Erythroblast (primary cell): ENCODE results near the gene PNO1.

Source experiments
- GATA1 ChIP-seq: IDR thresholded peaks from 2 replicates; pipeline ENCODE4 v1.6.1; 2011; ENCODE audit warnings: low read depth, mild to moderate bottlenecking, control low read depth, low read length, moderate library complexity
- POLR2A ChIP-seq: IDR thresholded peaks from 2 replicates; pipeline ENCODE4 v1.6.1; 2011; ENCODE audit warnings: mild to moderate bottlenecking, low read length

GRCh38 chr2:68151037-68151436, 6.7 kb upstream of the PNO1 start:
- TF ChIP-seq POLR2A (no peak), GATA1 (no peak)
